GM23248 (cell line): Measurements from ENCODE around the gene NPTX1. TPM values are rescaled to one million over a fixed set of nuclear protein-coding genes. Genes with fewer than 3 reads are reported as not detected.

Experiments
- DNase-seq: peaks from one replicate; pipeline ENCODE4 v3.0.0-alpha.2; 2015
- H2AFZ ChIP-seq: fragments of 200-600 bp; sonication (generic); 2 replicates; pipeline ENCODE4 v1.6.1; 2016; ENCODE audit warnings: antibody characterized with exemption
- H3F3A ChIP-seq: fragments of 200-600 bp; sonication (generic); 2 replicates; pipeline ENCODE4 v1.6.1; 2016; ENCODE audit warnings: mild to moderate bottlenecking, antibody characterized with exemption, mixed run types; ENCODE audit not compliant: insufficient read depth
- H3K27ac ChIP-seq: fragments of 200-600 bp; sonication (generic); 2 replicates; pipeline ENCODE4 v1.5.1; 2016; ENCODE audit warnings: mild to moderate bottlenecking
- H3K27me3 ChIP-seq: fragments of 200-600 bp; sonication (generic); replicated peaks from 2 replicates; pipeline ENCODE4 v1.6.1; 2016; ENCODE audit warnings: mild to moderate bottlenecking; ENCODE audit not compliant: insufficient read depth
- H3K36me3 ChIP-seq: fragments of 200-600 bp; sonication (generic); 2 replicates; pipeline ENCODE4 v1.6.1; 2016; ENCODE audit warnings: low read depth, mild to moderate bottlenecking
- H3K4me1 ChIP-seq: fragments of 200-600 bp; sonication (generic); 2 replicates; pipeline ENCODE4 v1.6.1; 2016; ENCODE audit warnings: mild to moderate bottlenecking; ENCODE audit not compliant: insufficient read depth
- H3K4me2 ChIP-seq: fragments of 200-600 bp; sonication (generic); one replicate; pipeline ENCODE4 v1.6.1; 2016; ENCODE audit warnings: mild to moderate bottlenecking; ENCODE audit not compliant: unreplicated experiment
- H3K4me3 ChIP-seq: fragments of 200-600 bp; sonication (generic); 2 replicates; pipeline ENCODE4 v1.5.1; 2016; ENCODE audit warnings: mild to moderate bottlenecking
- H3K79me2 ChIP-seq: fragments of 200-600 bp; sonication (generic); 2 replicates; pipeline ENCODE4 v1.6.1; 2016; ENCODE audit warnings: mild to moderate bottlenecking; ENCODE audit not compliant: insufficient read depth
- H3K9ac ChIP-seq: fragments of 200-600 bp; sonication (generic); 2 replicates; pipeline ENCODE4 v1.6.1; 2016; ENCODE audit warnings: mild to moderate bottlenecking
- H3K9me2 ChIP-seq: fragments of 200-600 bp; sonication (generic); 2 replicates; pipeline ENCODE4 v1.6.1; 2016; ENCODE audit warnings: mixed run types, mild to moderate bottlenecking, moderate library complexity; ENCODE audit not compliant: insufficient read depth
- H3K9me3 ChIP-seq: fragments of 200-600 bp; sonication (generic); one replicate; pipeline ENCODE4 v1.6.1; 2017; ENCODE audit warnings: low read depth
- H4K20me1 ChIP-seq: fragments of 200-600 bp; sonication (generic); 2 replicates; pipeline ENCODE4 v1.6.0; 2016; ENCODE audit not compliant: insufficient read depth
- EZH2 ChIP-seq: fragments of 200-600 bp; sonication (generic); IDR thresholded peaks from 2 replicates; pipeline ENCODE4 v1.6.1; 2018; ENCODE audit warnings: antibody characterized with exemption, mild to moderate bottlenecking; ENCODE audit not compliant: insufficient read depth, poor library complexity, severe bottlenecking
- EZH2phosphoT487 ChIP-seq: fragments of 200-600 bp; sonication (generic); IDR thresholded peaks from 2 replicates; pipeline ENCODE4 v1.6.1; 2018; ENCODE audit warnings: antibody characterized with exemption, moderate library complexity, mild to moderate bottlenecking, low read depth; ENCODE audit not compliant: insufficient read depth
- WGBS, 2 experiments: methylation state at CpG; one replicate each; pipeline ENCODE4 v1.1.6; 2015 to 2017; ENCODE audit warnings: low lambda C conversion rate in 2 of 2, low coverage in 1 of 2; ENCODE audit errors: missing lambda C conversion rate in 2 of 2; 5-methylcytosine and 5-hydroxymethylcytosine counted together
- in situ Hi-C: fragments of 300-500 bp; cut with MboI; formaldehyde crosslinking; loops from 2 replicates; pipeline ENCODE4 v1.15.0; 2020
- polyA plus RNA-seq: library from polyadenylated mRNA; unstranded; fragments of >200 nt; fragmentation: Nextera tagmentation; extraction: Ambion mirVana; gene quantifications from 2 replicates; pipeline ENCODE4 v1.2.1, GENCODE V29; 2016
- total RNA-seq: library from RNA; depleted of rRNA; stranded (reverse); fragments of >200 nt; shearing (Covaris generic); gene quantifications from 2 replicates; pipeline ENCODE4 v1.2.3, GENCODE V29; 2014

NPTX1 gene
- total and polyA plus RNA-seq, 2 experiments from 2014 or later, result 0.43 to 1.1 TPM

DNA sequence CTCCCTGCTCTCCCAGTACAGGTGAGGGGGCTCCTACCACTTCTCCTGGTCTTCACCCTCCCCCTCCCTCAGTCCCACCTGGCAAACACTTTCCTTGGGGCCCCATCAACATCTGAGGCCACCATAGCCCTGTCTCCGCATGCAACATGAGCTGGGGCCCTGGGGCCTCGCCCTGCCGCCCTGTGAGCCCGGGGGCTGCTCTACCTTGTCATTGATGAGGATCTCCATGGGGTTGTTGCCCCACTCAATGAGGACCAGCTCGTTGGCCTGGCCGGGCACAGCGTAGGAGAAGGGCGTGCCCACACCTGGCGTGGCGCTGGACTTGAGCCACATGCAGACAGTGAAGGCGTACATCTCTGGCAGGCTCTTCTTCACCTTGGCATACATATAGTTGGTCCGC is 3.4 kb downstream of the NPTX1 start:
- H2AFZ ChIP-seq, result no peak overlapping the region
- peaks cover 57% of the 10 kb centered on the region for H3K27me3 ChIP-seq
- TF ChIP-seq EZH2, result no peak
- no peak for TF ChIP-seq EZH2phosphoT487
- H3K4me1 ChIP-seq, result 0 out of 2 replicates have a peak, but pooled peaks cover 7% of the 10 kb centered on the region
- H3K4me3 ChIP-seq, result no peak overlapping the region
- H4K20me1 ChIP-seq, result no peaks in the 10 kb centered on the region
- H3K27ac ChIP-seq, result no peak overlapping the region
- 78 to 81% methylated on average over 12 of the region's 12 CpGs for WGBS, 2 experiments
- no peak overlapping the region for H3K9ac ChIP-seq
- DNase-seq, result no peak
- H3K36me3 ChIP-seq, result no peaks in the 10 kb centered on the region
- no peaks in the 10 kb centered on the region for H3K79me2 ChIP-seq
- H3K4me2 ChIP-seq, result no peak overlapping the region
- no peaks in the 10 kb centered on the region for H3K9me3 ChIP-seq
- in situ Hi-C loops, result no loop called here
- H3K9me2 ChIP-seq, result no peaks in the 10 kb centered on the region
- H3F3A ChIP-seq, result no peaks in the 10 kb centered on the region

DNA sequence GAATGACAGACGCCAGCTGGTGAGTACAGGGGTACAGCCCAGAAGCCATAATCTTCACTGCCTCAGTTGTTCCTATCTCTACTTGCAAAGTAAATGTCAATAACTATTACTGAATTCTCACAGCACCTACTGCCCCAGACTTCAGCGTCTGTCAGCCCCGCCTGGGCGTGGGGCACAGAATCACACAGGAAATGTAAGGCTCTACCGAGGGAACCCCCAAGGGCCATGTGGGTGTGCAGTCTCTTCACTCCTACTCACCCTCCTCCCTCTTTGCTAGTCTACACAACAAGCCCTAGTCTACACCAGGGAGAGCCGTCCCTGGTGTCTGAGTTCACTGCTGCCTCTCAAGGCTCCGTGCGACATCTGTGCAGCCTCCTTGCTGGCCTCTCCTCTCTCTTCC is 4.5 kb downstream of the NPTX1 start:
- no peak overlapping the region for H2AFZ ChIP-seq
- H3K9me3 ChIP-seq, result no peaks in the 10 kb centered on the region
- H3K79me2 ChIP-seq, result no peaks in the 10 kb centered on the region
- peaks cover 60% of the 10 kb centered on the region for H3K27me3 ChIP-seq
- H3K4me1 ChIP-seq, result 0 out of 2 replicates have a peak, but pooled peaks cover 7% of the 10 kb centered on the region
- H3F3A ChIP-seq, result no peaks in the 10 kb centered on the region
- no peaks in the 10 kb centered on the region for H3K9me2 ChIP-seq
- no peak overlapping the region for H3K4me2 ChIP-seq
- no peaks in the 10 kb centered on the region for H3K36me3 ChIP-seq
- no peak overlapping the region for H3K9ac ChIP-seq
- H4K20me1 ChIP-seq, result no peaks in the 10 kb centered on the region
- no peak overlapping the region for H3K4me3 ChIP-seq
- in situ Hi-C loops, result no loop called here
- WGBS, 2 experiments, result 59 to 62% methylated on average over 8 of the region's 8 CpGs
- no peak overlapping the region for H3K27ac ChIP-seq
- no peak for DNase-seq
- TF ChIP-seq EZH2phosphoT487, result no peak
- TF ChIP-seq EZH2, result no peak

DNA sequence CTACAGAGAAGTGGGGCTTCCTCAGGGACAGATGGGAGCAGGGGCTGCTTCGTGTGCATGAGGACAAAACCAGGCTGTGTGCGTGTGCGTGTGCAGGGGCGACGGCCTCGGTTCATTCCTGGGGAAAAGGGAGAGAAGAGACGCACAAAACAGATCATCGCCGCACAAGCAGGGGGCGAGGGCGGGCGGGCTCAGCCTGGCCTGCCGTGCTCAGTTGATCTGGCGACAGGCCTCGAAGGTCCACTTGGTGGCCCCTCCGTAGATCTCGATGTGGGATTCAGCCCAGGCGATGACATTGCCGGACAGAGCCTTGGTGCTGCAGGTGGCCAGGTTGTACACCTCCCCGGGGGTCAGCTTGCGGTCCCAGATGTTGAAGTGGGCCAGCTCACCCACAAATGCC is 5.8 kb downstream of the NPTX1 start:
- no peak overlapping the region for H3K4me2 ChIP-seq
- 0 out of 2 replicates have a peak, but pooled peaks cover 7% of the 10 kb centered on the region for H3K4me1 ChIP-seq
- no peak for DNase-seq
- H3K27ac ChIP-seq, result no peak overlapping the region
- no peaks in the 10 kb centered on the region for H3K9me3 ChIP-seq
- no peak overlapping the region for H3K4me3 ChIP-seq
- 71 to 81% methylated on average over 17 to 21 of the region's 21 CpGs for WGBS, 2 experiments
- no peaks in the 10 kb centered on the region for H3K79me2 ChIP-seq
- no peaks in the 10 kb centered on the region for H3K36me3 ChIP-seq
- no peaks in the 10 kb centered on the region for H3F3A ChIP-seq
- H4K20me1 ChIP-seq, result no peaks in the 10 kb centered on the region
- no peak overlapping the region for H2AFZ ChIP-seq
- no peak for TF ChIP-seq EZH2phosphoT487
- TF ChIP-seq EZH2, result no peak
- H3K9ac ChIP-seq, result no peak overlapping the region
- H3K9me2 ChIP-seq, result no peaks in the 10 kb centered on the region
- H3K27me3 ChIP-seq, result peaks cover 52% of the 10 kb centered on the region
- in situ Hi-C loops, result no loop called here

DNA sequence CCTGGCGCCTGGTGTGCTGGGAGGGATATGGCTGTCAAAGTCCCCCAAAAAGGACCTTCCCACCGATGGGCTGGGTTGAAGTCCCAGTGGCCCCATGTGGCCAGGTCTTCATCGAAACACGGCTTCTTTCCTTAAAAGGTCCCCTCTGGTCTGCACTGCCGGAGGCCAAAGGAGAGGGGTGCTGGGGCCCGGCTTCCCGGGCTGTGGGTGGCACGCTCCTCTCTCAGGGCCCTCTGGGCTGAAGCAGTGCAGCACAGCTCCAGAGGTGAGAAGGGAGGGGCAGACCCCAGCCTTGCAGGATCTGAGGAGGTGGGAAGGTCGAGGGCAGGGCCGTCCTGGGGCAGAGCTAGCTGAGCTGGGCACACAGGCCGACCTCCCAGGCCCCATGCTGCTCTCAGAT is 6.7 kb downstream of the NPTX1 start:
- no peaks in the 10 kb centered on the region for H3K79me2 ChIP-seq
- peaks cover 50% of the 10 kb centered on the region for H3K27me3 ChIP-seq
- in situ Hi-C loops, result no loop called here
- H3F3A ChIP-seq, result no peaks in the 10 kb centered on the region
- H3K36me3 ChIP-seq, result no peaks in the 10 kb centered on the region
- WGBS, 2 experiments, result 67 to 73% methylated on average over 11 of the region's 11 CpGs
- no peak overlapping the region for H3K4me3 ChIP-seq
- no peak overlapping the region for H3K27ac ChIP-seq
- no peak overlapping the region for H3K9ac ChIP-seq
- no peaks in the 10 kb centered on the region for H3K9me3 ChIP-seq
- DNase-seq, result no peak
- no peak for TF ChIP-seq EZH2phosphoT487
- TF ChIP-seq EZH2, result no peak
- H4K20me1 ChIP-seq, result no peaks in the 10 kb centered on the region
- H2AFZ ChIP-seq, result no peak overlapping the region
- H3K4me1 ChIP-seq, result 0 out of 2 replicates have a peak, but pooled peaks cover 2% of the 10 kb centered on the region
- no peak overlapping the region for H3K4me2 ChIP-seq
- no peaks in the 10 kb centered on the region for H3K9me2 ChIP-seq

DNA sequence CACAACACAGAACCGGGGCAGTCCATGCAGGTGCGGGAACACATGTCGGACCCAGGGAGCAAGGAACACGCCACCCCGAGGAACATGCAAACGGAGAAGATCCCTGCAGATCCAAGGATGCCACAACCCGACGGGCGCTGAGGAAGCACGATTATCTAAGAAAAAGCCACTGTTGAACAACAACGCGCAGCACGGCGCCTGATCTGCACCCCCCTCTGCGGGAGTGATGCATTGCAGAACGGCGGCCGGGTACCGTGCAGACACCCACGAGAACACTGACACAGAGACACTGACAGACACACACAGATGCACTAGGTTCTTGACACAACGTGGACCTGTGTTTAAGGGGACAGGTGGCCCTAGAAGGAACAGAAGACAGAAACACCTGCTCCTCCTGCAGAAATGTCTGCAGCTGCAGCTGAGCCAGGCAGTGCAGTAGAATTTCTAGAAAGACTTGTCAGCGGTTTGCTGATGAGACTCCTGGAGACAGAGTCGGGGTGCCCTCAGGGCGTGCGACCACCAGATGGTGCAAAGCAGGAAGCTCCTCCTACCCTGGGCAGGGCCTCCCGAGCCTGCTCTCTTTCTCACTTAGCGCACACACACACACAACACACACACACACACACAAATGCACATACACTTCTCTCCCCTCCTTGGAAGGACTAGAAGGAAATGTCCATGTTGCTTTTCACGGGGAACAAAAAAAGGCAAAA is 7.5 kb downstream of the NPTX1 start:
- TF ChIP-seq EZH2phosphoT487 (no peak), EZH2 (no peak)
- in situ Hi-C loops, result no loop called here
- H3K9me3 ChIP-seq, result no peaks in the 10 kb centered on the region
- H3K4me3 ChIP-seq, result no peak overlapping the region
- no peak overlapping the region for H3K9ac ChIP-seq
- no peaks in the 10 kb centered on the region for H4K20me1 ChIP-seq
- no peak overlapping the region for H3K27ac ChIP-seq
- H3K27me3 ChIP-seq, result peaks cover 42% of the 10 kb centered on the region
- H2AFZ ChIP-seq, result no peak overlapping the region
- no peaks in the 10 kb centered on the region for H3K4me1 ChIP-seq
- H3K79me2 ChIP-seq, result no peaks in the 10 kb centered on the region
- H3F3A ChIP-seq, result no peaks in the 10 kb centered on the region
- 65 to 66% methylated on average over 28 of the region's 28 CpGs for WGBS, 2 experiments
- H3K36me3 ChIP-seq, result no peaks in the 10 kb centered on the region
- no peaks in the 10 kb centered on the region for H3K9me2 ChIP-seq
- no peak overlapping the region for H3K4me2 ChIP-seq
- no peak for DNase-seq
